CD14-positive monocyte (primary cell): ENCODE data around the gene KLRG1. TPM values are rescaled to one million over a fixed set of nuclear protein-coding genes. Genes with fewer than 3 reads are reported as not detected.

ENCODE experiments used
- DNase-seq, 3 donors: peaks; one replicate each; pipeline ENCODE4 v3.0.0-alpha.2; 2011 to 2022
- H2AFZ ChIP-seq: 2 replicates; pipeline ENCODE4 v1.6.0; 2012; ENCODE audit warnings: mild to moderate bottlenecking, low read depth, low read length, inconsistent platforms; ENCODE audit not compliant: insufficient read depth, poor library complexity, severe bottlenecking
- H3K27ac ChIP-seq, 2 donors: 1 replicate in 1 of 2; 2 replicates in 1 of 2; pipeline ENCODE4 v1.5.1; 2012 to 2013; ENCODE audit warnings: low read length in 2 of 2, control low read depth in 1 of 2, inconsistent platforms in 1 of 2, low read depth in 1 of 2, mild to moderate bottlenecking in 1 of 2
- H3K27me3 ChIP-seq, 2 donors: one replicate each; pipeline versions ENCODE4 v1.6.0 to v1.6.1; 2011 to 2013; ENCODE audit warnings: low read length in 2 of 2; ENCODE audit not compliant: control insufficient read depth in 2 of 2, insufficient read depth in 2 of 2
- H3K36me3 ChIP-seq, 2 donors: replicated peaks in 1 of 2; 1 replicate in 1 of 2; 2 replicates in 1 of 2; pipeline versions ENCODE4 v1.5.1 to v1.6.1; 2012 to 2013; ENCODE audit warnings: low read length in 2 of 2, control low read depth in 1 of 2, inconsistent platforms in 1 of 2, mild to moderate bottlenecking in 1 of 2; ENCODE audit not compliant: insufficient read depth in 2 of 2, control insufficient read depth in 1 of 2
- H3K4me1 ChIP-seq, 2 donors: 1 replicate in 1 of 2; 2 replicates in 1 of 2; pipeline versions ENCODE4 v1.5.1 to v1.6.1; 2012 to 2013; ENCODE audit warnings: low read length in 2 of 2, control low read depth in 1 of 2, inconsistent platforms in 1 of 2, mild to moderate bottlenecking in 1 of 2, moderate library complexity in 1 of 2; ENCODE audit not compliant: insufficient read depth in 2 of 2, control insufficient read depth in 1 of 2
- H3K4me2 ChIP-seq: replicated peaks from 2 replicates; pipeline ENCODE3; 2012; ENCODE audit warnings: low read length, moderate library complexity, mild to moderate bottlenecking; ENCODE audit not compliant: poor library complexity, severe bottlenecking; ENCODE audit errors: extremely low read depth
- H3K4me3 ChIP-seq, 3 experiments: fragments of 200-600 bp in 1 of 3; sonication (generic) in 1 of 3; replicated peaks in 1 of 3; 1 replicate in 2 of 3; 2 replicates in 1 of 3; pipeline ENCODE4 v1.5.1; 2011 to 2013; ENCODE audit warnings: low read length in 3 of 3, mild to moderate bottlenecking in 3 of 3, control low read depth in 2 of 3, low read depth in 2 of 3, inconsistent platforms in 1 of 3, moderate library complexity in 1 of 3
- H3K79me2 ChIP-seq: 2 replicates; pipeline ENCODE4 v1.6.0; 2012; ENCODE audit warnings: mild to moderate bottlenecking, control low read depth, inconsistent platforms, low read length, moderate library complexity; ENCODE audit not compliant: insufficient read depth
- H3K9ac ChIP-seq: 2 replicates; pipeline ENCODE4 v1.6.0; 2017; ENCODE audit warnings: low read length, mild to moderate bottlenecking; ENCODE audit not compliant: insufficient read depth, poor library complexity, severe bottlenecking
- H3K9me3 ChIP-seq, 2 donors: replicated peaks in 1 of 2; 1 replicate in 1 of 2; 2 replicates in 1 of 2; pipeline versions ENCODE4 v1.5.1 to v1.6.1; 2012 to 2013; ENCODE audit warnings: low read length in 2 of 2, control low read depth in 1 of 2; ENCODE audit not compliant: control insufficient read depth in 1 of 2, insufficient read depth in 1 of 2
- H4K20me1 ChIP-seq: 2 replicates; pipeline ENCODE4 v1.6.0; 2012; ENCODE audit warnings: mild to moderate bottlenecking, low read length, control low read depth, moderate library complexity; ENCODE audit not compliant: insufficient read depth
- H3K27ac Mint-ChIP-seq, 7 donors: one replicate each; pipeline ENCODE4 v1.8.0; 2020; ENCODE audit warnings: mild to moderate bottlenecking in 7 of 7, mixed read lengths in 7 of 7, moderate library complexity in 6 of 7, inconsistent platforms in 2 of 7
- H3K27me3 Mint-ChIP-seq, 3 donors: one replicate each; pipeline ENCODE4 v1.8.0; 2021 to 2022; ENCODE audit warnings: low read depth in 3 of 3, mild to moderate bottlenecking in 3 of 3, mixed read lengths in 3 of 3, moderate library complexity in 3 of 3, inconsistent platforms in 1 of 3
- H3K36me3 Mint-ChIP-seq, 2 donors: one replicate each; pipeline ENCODE4 v1.8.0; 2020; ENCODE audit warnings: mixed read lengths in 2 of 2, inconsistent platforms in 1 of 2, mild to moderate bottlenecking in 1 of 2
- H3K4me1 Mint-ChIP-seq: one replicate; pipeline ENCODE4 v1.8.0; 2020; ENCODE audit warnings: mild to moderate bottlenecking, mixed read lengths
- H3K4me3 Mint-ChIP-seq, 2 donors: one replicate each; pipeline ENCODE4 v1.8.0; 2020; ENCODE audit warnings: mild to moderate bottlenecking in 2 of 2, mixed read lengths in 2 of 2, moderate library complexity in 1 of 2
- H3K9me3 Mint-ChIP-seq, 7 donors: one replicate each; pipeline ENCODE4 v1.8.0; 2020 to 2022; ENCODE audit warnings: mixed read lengths in 7 of 7, mild to moderate bottlenecking in 6 of 7, moderate library complexity in 6 of 7, inconsistent platforms in 2 of 7
- WGBS: methylation state at CpG from one replicate; pipeline ENCODE4 v1.1.5; 2013; ENCODE audit warnings: missing lambda C conversion rate; ENCODE audit not compliant: insufficient coverage; 5-methylcytosine and 5-hydroxymethylcytosine counted together
- intact Hi-C, 2 donors: fragments of 100-400 bp; cut with micrococcal nuclease; formaldehyde crosslinking; loops; one replicate each; pipeline versions ENCODE4 v1.15.0 to v1.15.1; 2023
- polyA plus RNA-seq, 3 donors: library from polyadenylated mRNA; depleted of rRNA in 1 of 3; unstranded in 2 of 3; stranded (reverse) in 1 of 3; fragments of 300-500 nt in 2 of 3; fragments of >200 nt in 1 of 3; fragmentation: Illumina TruSeq in 2 of 3; gene quantifications; 1 replicate in 2 of 3; 2 replicates in 1 of 3; pipeline ENCODE4 v1.2.3, GENCODE V29; 2012 to 2021
- TF ChIP-seq, protein P1 (sequence below): fragments of 200-600 bp; IDR thresholded peaks from one replicate; pipeline ENCODE4 v1.8.0; 2022; ENCODE audit warnings: antibody characterized with exemption, mild to moderate bottlenecking

The KLRG1 gene
- polyA plus RNA-seq, 3 donors = 1.1 to 3.4 (median 2.3) TPM

DNA sequence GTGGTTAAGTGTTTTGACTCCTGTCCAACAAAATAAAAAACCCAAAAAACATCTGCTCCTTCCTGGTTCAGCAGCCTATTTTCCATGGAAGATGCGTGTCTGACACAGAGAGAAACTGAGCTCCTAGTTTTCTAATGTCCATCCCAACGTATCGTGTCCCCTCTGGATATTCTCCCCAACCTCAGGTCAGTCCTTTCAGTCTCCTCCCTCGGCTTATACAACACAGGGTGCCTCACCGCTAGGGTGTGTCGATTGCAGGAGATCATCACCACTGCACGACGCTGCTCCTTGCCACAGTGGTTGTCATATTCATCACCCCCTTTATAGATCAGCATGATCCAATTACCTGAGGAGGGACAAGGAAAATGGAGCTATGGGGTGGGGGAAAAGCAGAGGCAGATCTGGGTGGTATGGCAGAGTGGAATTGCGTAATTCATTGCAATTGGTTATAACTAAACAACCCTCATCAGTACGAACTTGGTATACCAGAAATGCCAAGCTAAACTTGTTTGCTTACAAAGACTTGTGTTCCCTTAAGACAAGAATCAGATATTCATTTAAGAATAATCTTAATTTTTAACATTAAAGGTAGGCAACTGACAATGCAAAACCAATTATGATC, 45.7 kb upstream of the KLRG1 start:
- 97% methylated on average over 4 of the region's 10 CpGs for WGBS
- Histone ChIP-seq H3K4me2 (no peak overlapping the region), H3K27me3 (no peaks in the 10 kb centered on the region), H3K36me3 (peaks cover 47 to 70% of the 10 kb centered on the region in 2 donors), H4K20me1 (peaks cover 68% of the 10 kb centered on the region), H3K27ac (no peak overlapping the region), H3K79me2 (peaks cover 44% of the 10 kb centered on the region), H3K9me3 (no peaks in the 10 kb centered on the region), H3K9ac (no peak overlapping the region), H3K4me1 (peaks cover 18 to 21% of the 10 kb centered on the region in 2 donors), H2AFZ (no peak overlapping the region), H3K4me3 (no peak overlapping the region)
- H3K27me3 Mint-ChIP-seq = no peaks in the 10 kb centered on the region
- no peaks in the 10 kb centered on the region for H3K9me3 Mint-ChIP-seq
- TF ChIP-seq, protein P1, sequence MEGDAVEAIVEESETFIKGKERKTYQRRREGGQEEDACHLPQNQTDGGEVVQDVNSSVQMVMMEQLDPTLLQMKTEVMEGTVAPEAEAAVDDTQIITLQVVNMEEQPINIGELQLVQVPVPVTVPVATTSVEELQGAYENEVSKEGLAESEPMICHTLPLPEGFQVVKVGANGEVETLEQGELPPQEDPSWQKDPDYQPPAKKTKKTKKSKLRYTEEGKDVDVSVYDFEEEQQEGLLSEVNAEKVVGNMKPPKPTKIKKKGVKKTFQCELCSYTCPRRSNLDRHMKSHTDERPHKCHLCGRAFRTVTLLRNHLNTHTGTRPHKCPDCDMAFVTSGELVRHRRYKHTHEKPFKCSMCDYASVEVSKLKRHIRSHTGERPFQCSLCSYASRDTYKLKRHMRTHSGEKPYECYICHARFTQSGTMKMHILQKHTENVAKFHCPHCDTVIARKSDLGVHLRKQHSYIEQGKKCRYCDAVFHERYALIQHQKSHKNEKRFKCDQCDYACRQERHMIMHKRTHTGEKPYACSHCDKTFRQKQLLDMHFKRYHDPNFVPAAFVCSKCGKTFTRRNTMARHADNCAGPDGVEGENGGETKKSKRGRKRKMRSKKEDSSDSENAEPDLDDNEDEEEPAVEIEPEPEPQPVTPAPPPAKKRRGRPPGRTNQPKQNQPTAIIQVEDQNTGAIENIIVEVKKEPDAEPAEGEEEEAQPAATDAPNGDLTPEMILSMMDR = no peak
- H3K27ac Mint-ChIP-seq = peak overlapping the region in 1 of 7 donors; percentile 53
- H3K4me3 Mint-ChIP-seq = no peak overlapping the region
- intact Hi-C loops = no loop called here
- DNase-seq = no peak
- H3K36me3 Mint-ChIP-seq = peaks cover 56 to 63% of the 10 kb centered on the region in 2 donors
- peaks cover 20% of the 10 kb centered on the region for H3K4me1 Mint-ChIP-seq

DNA sequence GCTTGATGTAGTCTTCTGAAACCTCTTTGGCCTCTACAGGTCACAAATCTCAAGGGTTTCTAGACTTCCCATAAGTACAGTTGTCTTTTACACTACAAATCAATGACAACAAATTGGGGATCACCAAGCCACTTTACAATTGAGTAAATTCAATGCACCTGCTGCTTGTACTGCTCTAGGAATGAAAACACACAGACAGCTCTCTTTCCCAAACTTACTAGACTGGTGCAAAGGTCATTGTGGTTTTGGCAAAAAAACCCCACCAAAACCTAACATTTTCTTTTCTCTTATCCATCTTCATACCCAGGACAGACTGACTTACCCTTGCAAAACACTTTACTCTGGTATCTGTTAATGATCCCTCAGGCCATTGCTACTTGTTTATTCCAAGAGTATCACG, 42.6 kb upstream of the KLRG1 start:
- no peak for DNase-seq
- Mint-ChIP-seq H3K4me1 (peaks cover 38% of the 10 kb centered on the region), H3K27ac (peak overlapping the region in 1 of 7 donors; percentile 13), H3K4me3 (no peak overlapping the region), H3K36me3 (peaks cover 48 to 51% of the 10 kb centered on the region in 2 donors), H3K9me3 (no peaks in the 10 kb centered on the region), H3K27me3 (peaks cover 0 to 2% (median 0%) of the 10 kb centered on the region in 3 donors)
- no peak overlapping the region for H2AFZ ChIP-seq
- H3K4me1 ChIP-seq = peaks cover 25 to 41% of the 10 kb centered on the region in 2 donors
- H3K4me2 ChIP-seq = no peak overlapping the region
- TF ChIP-seq, protein P1 = no peak
- H3K9ac ChIP-seq = no peak overlapping the region
- WGBS = no CpG with 5 or more reads among the region's 1 CpG
- peaks cover 68% of the 10 kb centered on the region for H4K20me1 ChIP-seq
- no peaks in the 10 kb centered on the region for H3K9me3 ChIP-seq
- peak overlapping the region in 1 of 2 donors; percentile 1 for H3K27ac ChIP-seq
- no peak overlapping the region for H3K4me3 ChIP-seq
- peaks cover 59% of the 10 kb centered on the region for H3K79me2 ChIP-seq
- H3K27me3 ChIP-seq = no peaks in the 10 kb centered on the region
- peaks cover 43 to 58% of the 10 kb centered on the region in 2 donors for H3K36me3 ChIP-seq
- intact Hi-C loops = no loop called here
